Heart left ventricle (tissue), 16 donors: ENCODE measurements around the gene AMN. TPM values are rescaled to one million over a fixed set of nuclear protein-coding genes. Genes with fewer than 3 reads are reported as not detected.

Experiments used
- ATAC-seq, 4 donors: fragments of 200-7000 bp; cut with Tn5 transposase; one replicate each; pipeline ENCODE4 v1.9.1; 2020 to 2022; ENCODE audit warnings: moderate library complexity in 4 of 4, mild to moderate bottlenecking in 3 of 4, moderate number of reproducible peaks in 1 of 4
- DNase-seq, 5 donors: peaks; one replicate each; pipeline ENCODE4 v3.0.0-alpha.2; 2020
- H3K27ac ChIP-seq, 12 donors: fragments of 200-600 bp; sonication (generic) in 4 of 12; one replicate each; pipeline versions ENCODE4 v1.5.0 to v1.8.0; 2016 to 2022; ENCODE audit warnings: mild to moderate bottlenecking in 2 of 12
- H3K27me3 ChIP-seq, 9 donors: fragments of 200-600 bp; sonication (generic) in 2 of 9; one replicate each; pipeline versions ENCODE4 v1.5.1 to v1.8.0; 2016 to 2022; ENCODE audit warnings: mild to moderate bottlenecking in 3 of 9
- H3K36me3 ChIP-seq, 9 donors: fragments of 200-600 bp; sonication (generic) in 2 of 9; one replicate each; pipeline versions ENCODE4 v1.5.0 to v1.8.0; 2018 to 2022; ENCODE audit warnings: mild to moderate bottlenecking in 2 of 9
- H3K4me1 ChIP-seq, 12 donors: fragments of 200-600 bp; sonication (generic) in 4 of 12; one replicate each; pipeline versions ENCODE4 v1.5.0 to v1.8.0; 2016 to 2022; ENCODE audit warnings: mild to moderate bottlenecking in 3 of 12
- H3K4me3 ChIP-seq, 12 donors: fragments of 200-600 bp; sonication (generic) in 4 of 12; one replicate each; pipeline versions ENCODE4 v1.5.0 to v1.8.0; 2017 to 2022; ENCODE audit warnings: mild to moderate bottlenecking in 9 of 12, moderate library complexity in 4 of 12
- H3K9me3 ChIP-seq, 12 donors: fragments of 200-600 bp; sonication (generic) in 4 of 12; one replicate each; pipeline versions ENCODE4 v1.5.0 to v1.8.0; 2016 to 2022; ENCODE audit warnings: mild to moderate bottlenecking in 1 of 12
- CTCF ChIP-seq, 12 donors: fragments of 200-600 bp; sonication (generic) in 4 of 12; IDR thresholded peaks; one replicate each; pipeline versions ENCODE4 v1.5.0 to v1.8.0; 2018 to 2022; ENCODE audit warnings: antibody characterized with exemption in 12 of 12, mild to moderate bottlenecking in 5 of 12
- POLR2A ChIP-seq, 2 donors: fragments of 450-650 bp; IDR thresholded peaks; one replicate each; pipeline ENCODE4 v1.6.1; 2017; ENCODE audit warnings: antibody characterized with exemption in 2 of 2, mild to moderate bottlenecking in 2 of 2, moderate library complexity in 2 of 2
- WGBS, 4 donors: extraction: QIAGEN DNeasy Blood & Tissue Kit in 2 of 4; methylation state at CpG; one replicate each; pipeline versions ENCODE4 v1.1.5 to v1.1.7; 2013 to 2018; 5-methylcytosine and 5-hydroxymethylcytosine counted together
- intact Hi-C, 10 donors: fragments of 100-400 bp; cut with DNase I; formaldehyde crosslinking; loops; one replicate each; pipeline versions ENCODE4 v1.11.1 to v1.14.2; 2022
- polyA plus RNA-seq, 2 donors: library from polyadenylated mRNA; stranded (reverse); fragments of 200-250 nt; gene quantifications; one replicate each; pipeline ENCODE4 v1.2.3, GENCODE V29; 2013
- total RNA-seq, 9 donors: library from RNA; depleted of rRNA in 2 of 9; stranded (reverse); fragments of >200 nt in 2 of 9; fragmentation: NEBNext Ultra II Directional in 3 of 9; extraction: Animal tissue kit (Norgen Biotek cat#: 25700) in 3 of 9; gene quantifications; one replicate each; pipeline versions ENCODE4 v1.1.0 to v1.2.4, GENCODE V29; 2016 to 2023
- donor health status: ischemic (EF 13 %, LVEDD 7.1; RV severe dilation, severe dysfunction).
- donor health status: healthy with polysubstance abuse.
- donor health status: DM: no; HTN: yes; CAD: no.
- donor health status: DM: no; HTN: no; CAD: no.
- donor health status: ischemic (EF 25% LVEDD 6.9; RV normal size, moderate dysfunction).
- donor health status: ischemic (EF 25% LVEDD 5.7; RV mildly dilated, moderate dysfunction).
- donor health status: healthy.
- donor health status: DM: yes; HTN: yes; CAD: no.
- donor health status: ischemic (EF 35%, LVEDD 5.7; RV mildly dilated, moderate dysfunction).
- donor health status: nonischemic (EF 11% LVEDD 7.7; RV severe dilation, severe dysfunction).
- donor health status: DM: yes; HTN: yes; CAD: no.
- donor health status: PGD.
- donor health status: ischemic (EF 29% LVEDD 5.4; RV normal size, mild dysfunction).
- donor health status: nonischemic (EF 23%, LVEDD 6.1; RV moderate dilation, normal function).

Gene AMN
- total and polyA plus RNA-seq, 11 donors, result 0.11 to 0.36 (median 0.21) TPM; not detected in 8

DNA sequence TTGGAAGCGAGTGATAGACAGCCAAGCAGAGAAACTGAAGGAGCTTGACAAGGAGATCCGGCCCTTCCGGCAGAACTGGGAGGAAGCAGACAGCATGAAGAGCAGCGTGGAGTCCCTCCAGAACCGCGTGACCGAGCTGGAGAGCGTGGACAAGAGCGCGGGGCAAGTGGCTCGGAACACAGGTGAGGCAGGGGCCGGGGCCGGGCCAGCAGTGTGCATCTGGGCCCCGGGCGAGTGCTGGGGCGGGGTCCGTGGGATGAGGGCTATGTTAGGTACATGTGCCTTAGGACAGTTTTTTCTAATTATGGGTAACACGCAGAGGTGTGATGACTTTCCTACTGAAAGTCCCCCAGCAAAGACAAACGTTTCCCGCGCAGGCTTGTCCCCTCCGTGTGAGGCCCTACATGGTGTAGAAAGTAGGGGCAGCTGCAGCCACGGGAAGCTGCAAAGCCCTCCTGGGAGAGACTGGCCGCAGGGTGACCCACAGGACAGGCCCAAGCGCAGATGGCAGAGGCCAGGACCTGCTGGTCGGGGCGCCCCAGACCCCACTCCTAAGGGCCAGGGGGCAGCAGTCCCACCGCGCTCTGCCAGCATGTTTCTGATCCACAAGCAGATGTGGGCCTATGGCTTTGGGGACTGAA, 19.1 kb upstream of the AMN start:
- TF ChIP-seq POLR2A (IDR thresholded peaks at IDR 0.05) (no peak), CTCF (IDR thresholded peaks at IDR 0.05) (no peak)
- H3K27ac ChIP-seq, result no peak overlapping the region
- no peak overlapping the region for H3K4me3 ChIP-seq
- DNase-seq, result no peak
- H3K4me1 ChIP-seq, result peaks cover 0 to 16% (median 0%) of the 10 kb centered on the region in 12 donors
- H3K27me3 ChIP-seq, result no peaks in the 10 kb centered on the region
- ATAC-seq, result no peak
- no peaks in the 10 kb centered on the region for H3K9me3 ChIP-seq
- intact Hi-C loops, result no loop called here
- 89 to 96% (median 93%) methylated on average over 25 to 29 of the region's 29 CpGs for WGBS, 4 donors
- peaks cover 0 to 78% (median 20%) of the 10 kb centered on the region in 9 donors for H3K36me3 ChIP-seq

DNA sequence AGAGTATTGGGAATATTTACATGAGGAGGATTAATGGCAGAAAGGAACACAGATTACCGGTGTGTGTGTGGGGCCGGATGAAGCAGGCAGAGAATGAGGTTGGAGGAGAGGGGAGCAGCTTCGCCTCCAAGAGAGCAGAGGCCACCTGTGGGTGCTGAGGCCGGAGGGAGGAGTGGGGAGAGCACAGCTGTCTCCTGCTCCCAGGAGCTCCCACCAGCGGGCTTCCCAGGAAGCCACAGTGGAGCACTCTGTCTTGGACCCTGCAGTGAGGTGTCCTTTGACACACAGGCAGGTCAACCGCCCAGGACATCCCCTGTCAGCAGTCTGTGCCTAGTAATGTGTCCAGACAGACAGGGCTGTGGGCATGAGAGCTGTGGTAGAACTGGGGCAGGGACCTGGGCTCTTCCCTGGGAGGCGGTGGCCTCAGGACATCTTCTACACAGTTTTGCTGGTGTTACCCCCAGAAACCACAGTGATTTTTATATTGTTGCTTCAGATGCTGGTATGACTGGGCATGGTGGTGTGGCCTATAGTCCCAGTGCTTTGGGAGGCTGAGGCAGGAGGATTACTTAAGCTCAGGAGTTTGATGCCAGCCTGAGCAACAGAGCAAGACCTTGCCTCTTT, 18.5 kb upstream of the AMN start:
- H3K27ac ChIP-seq, result no peak overlapping the region
- peaks cover 0 to 71% (median 19%) of the 10 kb centered on the region in 9 donors for H3K36me3 ChIP-seq
- no peak overlapping the region for H3K4me3 ChIP-seq
- DNase-seq (no peak), ATAC-seq (no peak)
- peaks cover 0 to 16% (median 0%) of the 10 kb centered on the region in 12 donors for H3K4me1 ChIP-seq
- no peak for TF ChIP-seq CTCF (IDR thresholded peaks at IDR 0.05)
- no peak for TF ChIP-seq POLR2A (IDR thresholded peaks at IDR 0.05)
- H3K9me3 ChIP-seq, result no peaks in the 10 kb centered on the region
- 93 to 97% (median 94%) methylated on average over 7 of the region's 7 CpGs for WGBS, 4 donors
- H3K27me3 ChIP-seq, result no peaks in the 10 kb centered on the region
- intact Hi-C loops, result no loop called here

GRCh38 chr14:102905116-102906108, 17.1 kb upstream of the AMN start:
- TF ChIP-seq POLR2A (IDR thresholded peaks at IDR 0.05), result no peak
- TF ChIP-seq CTCF (IDR thresholded peaks at IDR 0.05), result no peak
- H3K4me1 ChIP-seq, result peaks cover 0 to 16% (median 0%) of the 10 kb centered on the region in 12 donors
- H3K27ac ChIP-seq, result no peak overlapping the region
- intact Hi-C loops, result loop anchor here in 1 of 10 donors (5.0 kb wide), 1 partner anchor 128 kb away; the partner anchor contains the start of gene TRAF3
- WGBS, 4 donors, result 95 to 97% (median 96%) methylated on average over 38 of the region's 38 CpGs
- ATAC-seq, result no peak
- H3K4me3 ChIP-seq, result no peak overlapping the region
- no peaks in the 10 kb centered on the region for H3K9me3 ChIP-seq
- H3K27me3 ChIP-seq, result no peaks in the 10 kb centered on the region
- peaks cover 0 to 64% (median 19%) of the 10 kb centered on the region in 9 donors for H3K36me3 ChIP-seq
- no peak for DNase-seq
